ENCODE measurements around the gene NUDT12.

NUDT12 gene

DNA sequence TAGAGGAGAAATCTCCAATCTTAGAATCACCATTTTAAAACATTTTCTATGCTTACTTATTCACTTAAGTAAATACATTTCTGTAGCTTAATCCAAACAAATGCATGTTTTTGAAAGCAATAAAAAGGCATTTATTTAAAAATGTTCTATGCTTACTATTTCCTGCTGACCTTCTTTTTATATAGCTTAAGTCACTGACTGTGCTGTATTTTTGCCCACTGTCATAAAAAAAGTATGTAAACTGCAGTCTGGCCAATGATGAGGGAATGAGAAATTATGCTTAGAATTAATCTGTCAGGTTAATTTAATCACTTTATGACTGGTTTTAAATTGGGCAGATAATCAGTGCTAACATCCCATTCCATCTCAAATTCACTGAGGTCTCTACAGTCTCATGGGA, 20.1 kb downstream of the NUDT12 start:
- DNase-seq (ENCODE audit: low read depth) = no peak
- no peak overlapping the region for H3K4me3 ChIP-seq (ENCODE audit: low read depth, low read length)

DNA sequence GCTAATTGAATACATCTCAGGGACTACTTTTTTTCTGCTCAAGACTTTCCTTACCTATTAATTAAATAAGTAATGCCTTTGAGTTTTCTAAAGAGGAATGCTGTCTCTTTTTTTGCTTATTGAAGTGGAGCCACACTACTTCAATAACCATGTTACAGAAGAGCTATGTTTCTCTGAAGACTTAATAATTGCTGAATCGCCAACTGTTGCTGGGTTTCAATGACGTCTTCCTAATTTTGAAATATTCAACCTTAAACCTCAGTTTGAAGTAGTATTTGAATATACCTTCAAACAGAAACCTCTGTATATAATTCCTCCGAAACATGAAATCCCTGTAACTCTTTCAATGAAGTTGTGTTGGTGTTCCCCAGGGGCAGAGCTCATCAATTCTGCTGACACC, 21.0 kb downstream of the NUDT12 start:
- H3K4me3 ChIP-seq (ENCODE audit: low read depth, low read length) = no peak overlapping the region
- no peak for DNase-seq (ENCODE audit: low read depth)

DNA sequence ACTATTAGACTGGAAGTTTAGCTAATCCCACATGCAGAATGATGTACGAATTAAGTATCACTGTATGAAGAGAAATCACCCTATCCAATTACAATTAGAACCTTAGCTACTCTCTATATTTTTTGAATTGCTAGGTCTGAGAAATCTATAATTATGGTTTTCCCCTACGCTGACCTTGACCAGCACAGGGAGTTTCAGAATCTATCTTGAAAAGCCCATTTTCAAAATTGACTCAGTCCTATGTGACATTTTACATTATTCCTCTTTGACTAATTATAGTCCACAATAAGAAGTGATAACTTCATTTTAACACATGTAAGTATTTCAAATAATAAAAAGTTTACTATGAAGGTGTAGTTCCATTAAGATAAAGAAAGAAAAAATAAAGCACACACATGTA, 21.5 kb downstream of the NUDT12 start:
- no peak overlapping the region for H3K4me3 ChIP-seq (ENCODE audit: low read depth, low read length)
- DNase-seq (ENCODE audit: low read depth) = no peak

DNA sequence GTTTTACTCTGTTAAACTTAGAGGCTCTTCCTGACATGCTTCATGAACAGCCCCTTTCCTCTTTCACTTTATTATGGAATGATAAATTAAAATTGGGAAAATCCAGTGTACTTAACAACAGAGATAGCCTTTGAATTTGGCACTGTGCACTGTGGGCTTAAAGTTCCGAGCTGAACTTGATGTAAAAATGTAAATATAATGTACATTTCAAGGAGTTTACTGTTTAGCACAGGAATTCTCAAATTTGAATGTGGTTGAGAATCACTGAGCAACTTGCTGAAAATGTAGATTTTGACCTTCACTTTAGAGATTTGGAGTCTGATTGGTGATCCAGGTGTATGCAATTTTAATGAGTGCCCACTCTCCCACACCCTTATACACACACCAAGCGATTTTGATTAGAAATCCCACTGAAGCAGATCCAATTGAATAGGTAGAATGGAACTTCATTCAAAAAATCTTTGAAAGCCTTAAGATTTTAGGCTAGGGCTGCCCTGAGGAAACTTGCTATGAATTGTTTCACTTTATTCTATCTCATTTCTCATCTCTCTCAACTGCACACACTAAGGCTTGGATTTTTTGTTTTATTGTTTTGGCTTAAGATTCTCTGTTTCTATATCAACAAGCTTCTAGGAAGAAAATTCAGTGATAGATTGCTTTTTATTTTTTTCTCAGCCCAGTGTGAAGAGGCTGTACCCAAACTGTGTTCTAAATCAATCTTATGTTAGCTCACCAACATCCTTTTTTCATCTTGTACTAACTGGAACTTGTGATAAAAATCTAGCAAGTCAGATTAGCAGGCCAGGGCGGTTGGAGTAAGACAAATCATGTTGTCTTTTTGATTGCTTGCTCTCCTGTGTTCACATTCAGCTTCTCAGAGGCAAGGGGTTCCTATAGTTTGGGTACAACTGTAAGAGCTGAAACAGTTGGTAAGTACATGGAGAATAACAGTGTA, 22.9 kb downstream of the NUDT12 start:
- DNase-seq (ENCODE audit: low read depth) = no peak
- H3K4me3 ChIP-seq (ENCODE audit: low read depth, low read length) = no peak overlapping the region

DNA sequence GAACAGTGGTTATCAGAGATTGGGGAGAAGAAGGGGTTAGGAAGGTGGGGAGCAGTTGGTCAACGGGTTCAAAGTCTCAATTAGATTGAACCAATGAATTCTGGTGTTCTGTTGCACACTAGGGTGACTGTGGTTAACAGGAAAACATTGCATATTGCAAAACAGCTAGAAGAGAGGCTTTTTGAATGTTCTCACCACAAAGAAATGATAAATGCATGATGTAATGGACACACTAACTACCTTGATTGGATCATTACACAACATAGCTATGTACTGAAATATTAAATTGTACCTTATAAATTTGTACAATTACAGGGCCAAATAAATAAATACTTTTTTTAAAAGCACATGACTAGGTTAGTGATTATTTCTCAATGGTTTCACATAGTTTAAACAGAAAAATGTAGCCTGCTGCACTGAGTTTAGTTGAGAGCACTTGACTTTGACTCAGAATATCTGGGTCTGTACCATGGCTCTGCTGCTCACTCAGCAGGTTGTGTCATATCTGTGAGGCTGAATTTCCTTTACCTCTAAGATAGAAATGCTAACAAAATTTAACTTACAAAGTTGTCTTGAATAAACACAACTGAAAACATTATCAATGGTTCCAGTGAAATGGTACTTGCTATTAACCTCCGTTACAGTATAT, 30.4 kb downstream of the NUDT12 start:
- no peak for DNase-seq (ENCODE audit: low read depth)
- no peak overlapping the region for H3K4me3 ChIP-seq (ENCODE audit: low read depth, low read length)

DNA sequence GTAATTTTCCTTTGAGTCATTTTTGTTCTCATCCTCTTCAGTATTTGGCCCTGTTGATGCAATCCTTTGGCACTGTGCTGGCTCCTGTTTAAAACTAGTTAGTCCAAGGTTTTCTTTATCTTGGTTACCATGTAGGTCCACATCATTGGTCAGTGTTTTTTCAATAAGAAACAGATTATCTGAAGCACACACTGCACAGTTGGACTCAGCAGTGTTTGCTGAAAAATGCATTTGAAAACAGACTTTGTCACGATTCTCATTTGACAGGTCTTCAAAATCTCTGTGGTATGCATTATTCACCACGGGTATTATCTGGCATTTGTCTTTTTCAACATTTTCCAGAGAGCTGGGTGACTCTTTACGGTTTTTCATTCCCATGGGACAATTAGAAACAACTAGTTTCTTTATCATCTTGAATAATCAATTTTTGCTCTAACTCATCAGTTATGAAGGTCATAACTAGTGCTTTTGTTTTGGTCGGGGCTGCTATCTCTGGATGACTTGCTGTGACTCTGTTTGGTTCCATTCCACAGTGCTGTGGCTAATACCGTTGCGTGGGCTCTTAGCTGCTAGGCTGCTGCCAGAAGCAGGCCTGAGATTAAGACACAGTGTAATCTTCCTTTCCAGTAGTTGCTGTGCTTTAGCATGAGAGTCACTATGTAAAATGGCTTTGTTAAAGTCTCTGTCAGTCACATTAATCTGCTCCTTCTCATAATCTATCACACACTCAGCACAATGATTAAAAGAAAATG, 36.2 kb downstream of the NUDT12 start:
- H3K4me3 ChIP-seq (ENCODE audit: low read depth, low read length) = no peak overlapping the region
- DNase-seq (ENCODE audit: low read depth) = no peak

DNA sequence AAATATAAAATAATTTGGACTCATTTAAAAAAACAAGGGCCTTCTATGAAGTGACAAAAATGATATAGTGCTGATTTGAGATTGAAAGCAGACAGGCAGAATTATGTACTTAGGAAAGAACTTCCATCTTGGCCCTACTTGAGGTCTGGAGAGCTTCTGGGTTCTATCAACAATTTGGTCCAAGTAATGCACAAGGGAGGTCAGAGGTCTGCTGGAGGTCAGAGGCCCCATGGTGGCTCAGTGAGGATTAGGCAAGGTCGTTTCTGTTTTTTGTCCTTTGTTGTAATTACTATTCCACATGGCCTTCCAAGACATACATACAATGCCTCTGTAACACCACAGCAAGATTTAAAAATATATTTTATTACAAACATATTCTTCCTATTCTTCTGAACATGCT, 37.2 kb downstream of the NUDT12 start:
- no peak for DNase-seq (ENCODE audit: low read depth)
- H3K4me3 ChIP-seq (ENCODE audit: low read depth, low read length) = no peak overlapping the region

DNA sequence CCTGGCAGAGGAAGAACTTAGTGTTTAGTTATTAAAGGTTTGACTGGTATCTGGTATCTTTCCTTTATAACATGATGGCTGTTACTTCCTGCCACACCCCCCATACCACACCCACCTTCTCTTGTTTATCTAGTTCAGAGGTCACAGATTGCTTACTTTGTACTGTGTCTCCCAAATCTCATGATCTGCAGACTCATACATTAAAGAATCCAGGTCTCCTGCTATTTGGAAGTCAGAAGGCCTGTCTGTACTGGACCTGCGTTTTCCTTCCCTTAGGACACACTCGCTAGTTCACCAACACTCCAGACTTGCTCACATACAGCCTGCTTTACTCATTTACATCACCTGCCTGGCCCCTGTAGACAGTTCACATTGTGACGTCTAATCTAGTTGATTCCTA, 39.3 kb downstream of the NUDT12 start:
- H3K4me3 ChIP-seq (ENCODE audit: low read depth, low read length) = no peak overlapping the region
- no peak for DNase-seq (ENCODE audit: low read depth)

DNA sequence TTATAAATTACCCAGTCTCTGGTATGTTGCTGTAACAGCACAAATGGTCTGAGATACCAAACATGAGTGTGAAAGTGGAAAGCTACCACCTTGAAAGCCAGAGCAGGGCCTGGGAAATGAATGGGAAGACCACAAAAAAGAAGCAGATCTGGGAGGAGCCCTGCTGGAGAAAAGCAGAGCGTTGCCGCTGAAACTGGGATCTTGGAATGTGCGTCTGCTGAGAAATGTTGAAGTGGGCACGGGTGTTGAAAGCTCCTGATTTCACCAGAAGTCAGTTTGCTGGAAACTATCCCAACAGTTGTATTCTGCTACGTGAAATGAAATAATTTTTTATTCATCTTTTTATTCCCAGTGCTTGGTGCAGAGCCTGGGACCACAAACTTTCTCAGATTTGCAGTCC, 40.0 kb downstream of the NUDT12 start:
- H3K4me3 ChIP-seq (ENCODE audit: low read depth, low read length) = no peak overlapping the region
- DNase-seq (ENCODE audit: low read depth) = peak; percentile 49

DNA sequence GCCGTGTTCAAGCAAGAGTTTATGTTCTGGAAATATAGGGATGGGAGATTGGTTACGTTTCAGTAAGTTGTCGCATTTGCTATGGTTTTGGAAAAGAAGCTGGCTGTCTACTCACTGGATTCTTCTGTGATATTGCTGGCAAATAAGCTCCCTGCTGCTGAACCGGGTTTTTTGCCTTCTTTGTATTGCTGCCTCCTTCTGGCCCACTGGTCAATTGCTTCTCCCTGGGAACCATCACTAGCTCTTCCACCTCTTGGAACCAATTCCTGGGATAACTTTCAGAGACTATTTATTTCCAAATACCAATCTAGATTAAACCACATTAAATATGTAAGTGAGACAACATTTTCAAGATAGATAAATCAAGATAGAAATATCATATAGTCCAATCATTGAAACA, 43.0 kb downstream of the NUDT12 start:
- no peak overlapping the region for H3K4me3 ChIP-seq (ENCODE audit: low read depth, low read length)
- no peak for DNase-seq (ENCODE audit: low read depth)

DNA sequence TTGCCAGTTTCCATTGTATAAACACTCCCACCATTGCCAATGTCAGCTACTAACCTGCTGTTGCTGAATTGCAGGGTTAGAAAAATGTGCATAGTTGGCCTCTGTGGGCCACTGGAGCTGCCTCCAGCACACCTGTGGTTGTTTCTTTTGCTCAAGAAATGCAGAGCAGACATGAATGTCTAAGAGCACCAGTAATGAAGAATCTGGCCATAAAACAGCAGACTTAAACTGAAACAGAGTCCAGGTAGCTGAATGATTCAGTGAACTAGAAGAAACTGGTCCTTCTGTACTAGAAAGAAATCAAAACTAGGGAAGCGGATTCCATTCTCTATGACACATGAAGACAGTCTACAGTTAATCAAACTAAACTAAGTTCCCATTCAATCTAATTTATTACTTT, 48.2 kb downstream of the NUDT12 start:
- DNase-seq (ENCODE audit: low read depth) = no peak
- H3K4me3 ChIP-seq (ENCODE audit: low read depth, low read length) = no peak overlapping the region

DNA sequence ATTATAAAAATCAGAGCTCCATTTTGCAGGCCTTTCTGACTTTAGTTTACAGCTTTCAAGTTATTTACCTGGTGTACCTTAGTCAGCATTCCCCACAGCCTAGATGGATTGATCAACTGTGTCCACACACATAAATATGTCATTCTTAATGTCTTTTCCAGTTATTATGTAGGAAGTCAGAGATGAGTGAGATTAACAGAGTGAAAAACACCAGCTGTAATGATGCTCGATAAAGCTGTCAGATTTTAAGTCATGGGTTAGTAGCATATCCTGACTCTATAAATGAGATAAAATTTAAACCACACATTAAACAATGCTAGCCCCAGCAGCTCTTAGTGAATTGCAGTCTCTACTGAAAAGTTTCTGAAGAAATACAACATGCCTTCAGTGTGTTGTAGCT, 48.9 kb downstream of the NUDT12 start:
- no peak for DNase-seq (ENCODE audit: low read depth)

DNA sequence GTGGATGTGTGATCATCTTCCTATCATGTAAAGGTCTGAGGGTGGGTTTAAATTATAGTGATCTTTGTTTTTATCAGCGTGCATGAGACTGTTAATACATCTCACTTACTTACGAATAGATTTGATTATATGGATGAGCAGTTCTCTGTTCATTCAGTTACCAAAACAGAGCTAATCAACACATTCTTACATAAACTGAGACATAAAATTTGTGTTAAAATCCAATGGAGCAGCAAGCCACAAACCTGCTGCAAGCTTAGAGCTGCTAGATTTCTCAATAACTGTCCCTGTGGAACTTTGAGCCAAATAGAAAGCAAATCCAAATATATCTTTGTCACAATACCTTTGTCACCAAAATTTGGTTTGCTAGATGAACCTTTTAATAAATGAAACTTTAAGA, 50.1 kb downstream of the NUDT12 start:
- DNase-seq (ENCODE audit: low read depth) = no peak
- no peak overlapping the region for H3K4me3 ChIP-seq (ENCODE audit: low read depth, low read length)

More for the DNA sequence above, 48.9 kb downstream of the NUDT12 start:
- no peak overlapping the region for H3K4me3 ChIP-seq (ENCODE audit: low read depth, low read length)

DNA sequence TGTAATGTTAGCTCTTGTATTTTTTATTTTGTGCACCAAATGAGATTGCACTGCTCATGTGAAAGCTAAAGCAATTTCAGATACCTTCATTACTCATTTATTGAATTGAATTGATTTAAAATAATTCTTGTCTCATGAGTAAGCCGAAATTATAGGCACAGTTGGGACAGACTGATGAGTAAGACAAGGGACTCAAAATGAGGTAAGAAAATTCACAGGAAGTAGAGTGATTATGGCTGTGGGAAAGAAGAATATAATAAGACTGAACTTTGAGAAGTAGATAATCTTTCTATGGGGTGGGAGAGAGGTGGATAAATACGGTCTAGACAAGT, 51.1 kb downstream of the NUDT12 start:
- no peak overlapping the region for H3K4me3 ChIP-seq (ENCODE audit: low read depth, low read length)
- no peak for DNase-seq (ENCODE audit: low read depth)

DNA sequence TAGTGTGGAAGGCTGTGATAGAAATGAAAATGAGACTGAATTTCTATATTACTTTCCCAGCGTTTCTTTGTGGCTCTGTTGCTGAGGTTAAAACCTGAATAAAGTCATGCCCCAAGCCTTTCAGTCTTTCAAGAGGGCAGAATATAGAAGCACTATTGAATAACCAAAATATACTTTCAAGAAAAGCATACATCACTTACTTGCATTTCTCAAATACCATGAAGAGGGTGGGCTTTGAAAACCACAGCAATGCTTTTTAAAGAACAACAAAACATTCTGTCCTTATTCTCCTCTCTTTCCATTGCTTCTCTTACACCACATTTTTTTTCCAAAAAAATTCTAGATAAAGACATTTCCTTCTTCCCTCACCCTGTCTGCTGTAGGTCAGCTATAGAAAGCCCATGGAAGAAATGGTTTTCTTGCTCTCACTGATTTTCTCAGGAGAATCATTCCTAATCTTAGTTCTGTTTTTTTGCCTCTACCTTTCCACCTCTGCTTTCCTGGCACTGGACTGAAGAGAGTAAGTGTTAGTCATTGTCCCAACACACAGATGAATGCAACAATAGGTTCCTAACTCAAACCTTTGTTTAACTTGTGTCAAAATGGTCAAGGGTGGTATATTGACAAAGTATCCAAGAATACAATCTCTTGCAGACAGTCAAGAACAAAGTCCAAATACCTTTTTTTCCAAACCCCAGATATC, 51.6 kb downstream of the NUDT12 start:
- H3K4me3 ChIP-seq (ENCODE audit: low read depth, low read length) = no peak overlapping the region
- DNase-seq (ENCODE audit: low read depth) = no peak

DNA sequence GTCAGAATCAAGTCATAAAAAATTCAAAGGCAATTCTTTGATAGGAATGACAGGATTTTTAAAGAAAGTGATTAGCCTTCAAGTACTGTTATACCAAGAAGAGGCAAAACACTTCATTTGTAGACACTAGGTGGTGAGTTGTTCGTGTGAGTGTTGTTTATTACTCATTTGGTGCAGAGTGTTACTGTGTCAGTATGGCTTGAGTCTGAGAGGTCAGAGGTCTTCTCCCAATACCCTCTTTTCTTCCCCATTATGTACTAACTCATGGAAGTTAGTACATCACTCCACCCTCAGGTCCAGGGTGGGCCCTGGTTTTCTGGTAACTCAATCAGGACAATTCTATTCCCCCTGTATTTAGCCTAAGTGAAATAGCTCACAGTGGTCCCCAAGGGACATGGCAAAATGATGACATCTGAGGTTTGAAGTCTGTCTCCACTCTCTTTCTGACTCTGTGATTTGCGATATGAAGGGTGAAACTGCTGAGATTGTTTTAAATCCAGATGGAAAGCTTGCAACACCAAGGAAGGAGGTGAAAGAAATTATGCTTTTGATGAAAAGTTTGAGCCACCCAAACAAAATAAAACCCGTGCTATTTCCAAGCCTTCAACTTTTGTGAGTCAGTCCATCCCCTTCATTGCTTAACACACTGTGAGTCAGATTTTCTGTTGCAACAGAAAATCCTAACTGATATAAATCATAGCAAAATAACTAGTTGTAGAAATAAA, 56.8 kb downstream of the NUDT12 start:
- H3K4me3 ChIP-seq (ENCODE audit: low read depth, low read length) = no peak overlapping the region
- peak; percentile 97 for DNase-seq (ENCODE audit: low read depth)

DNA sequence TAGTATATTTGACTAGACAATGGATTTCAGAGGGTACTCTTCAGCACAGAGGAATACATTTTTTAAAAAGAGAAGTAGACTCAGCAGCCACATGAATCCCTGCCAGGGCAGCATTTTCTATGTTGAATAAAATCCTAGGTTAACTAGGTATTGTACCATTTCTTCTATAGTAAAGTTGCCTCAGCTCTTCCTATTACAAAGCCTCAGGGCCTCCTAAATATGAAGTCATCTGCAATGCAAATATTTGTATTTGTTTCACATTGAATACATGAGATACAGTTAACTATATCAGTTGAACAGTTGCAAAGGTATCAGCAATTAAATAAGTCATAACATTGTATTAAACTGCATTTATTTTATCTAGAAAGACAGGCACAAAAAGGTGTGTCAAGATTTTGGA, 59.5 kb downstream of the NUDT12 start:
- H3K4me3 ChIP-seq (ENCODE audit: low read depth, low read length) = no peak overlapping the region
- no peak for DNase-seq (ENCODE audit: low read depth)

DNA sequence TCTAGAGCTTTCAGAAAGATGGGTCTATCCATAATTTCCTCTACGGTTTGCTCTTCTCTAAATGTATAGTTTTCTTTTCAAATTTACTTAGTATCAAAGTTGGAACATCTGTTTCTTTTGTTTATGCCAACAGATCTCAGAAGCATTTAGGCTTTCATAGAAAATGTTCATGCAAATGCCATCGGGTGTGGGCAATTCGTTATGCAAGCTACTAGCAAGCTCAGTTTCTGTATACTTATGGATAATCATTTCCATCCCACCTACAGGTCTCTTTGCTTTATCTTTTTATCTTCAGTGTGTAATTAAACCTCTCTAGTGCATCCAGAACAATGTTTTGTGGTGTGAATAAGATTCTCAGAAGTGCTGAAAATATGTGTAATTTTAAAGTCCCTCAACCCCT, 59.9 kb downstream of the NUDT12 start:
- H3K4me3 ChIP-seq (ENCODE audit: low read depth, low read length) = no peak overlapping the region
- no peak for DNase-seq (ENCODE audit: low read depth)

Measured in skeletal muscle cell (primary cell).